Body of pancreas (tissue), 4 donors: Measurements from ENCODE around the gene MBD2. TPM values are rescaled to one million over a fixed set of nuclear protein-coding genes. Genes with fewer than 3 reads are reported as not detected.

Source experiments
- ATAC-seq: fragments of 150-250 bp; one replicate; pipeline ENCODE4 v1.9.1; 2016
- DNase-seq, 4 donors: peaks; one replicate each; pipeline ENCODE4 v3.0.0-alpha.2; 2019
- H3K27ac ChIP-seq, 4 donors: fragments of 200-600 bp; sonication (generic); 1 replicate in 3 of 4; 2 replicates in 1 of 4; pipeline versions ENCODE4 v1.5.1 to v1.6.1; 2016 to 2019; ENCODE audit warnings: mild to moderate bottlenecking in 1 of 4, mixed read lengths in 1 of 4, moderate library complexity in 1 of 4
- H3K27me3 ChIP-seq, 2 donors: fragments of 200-600 bp; sonication (generic); one replicate each; pipeline ENCODE4 v1.6.0; 2016; ENCODE audit warnings: mild to moderate bottlenecking in 1 of 2
- H3K36me3 ChIP-seq, 2 donors: fragments of 200-600 bp; sonication (generic); replicated peaks in 1 of 2; 2 replicates each; pipeline ENCODE4 v1.5.1; 2016; ENCODE audit warnings: low read depth in 2 of 2; ENCODE audit not compliant: insufficient read depth in 1 of 2
- H3K4me1 ChIP-seq: fragments of 200-600 bp; sonication (generic); one replicate; pipeline ENCODE4 v1.6.0; 2016
- H3K4me3 ChIP-seq, 2 donors: fragments of 200-600 bp; sonication (generic); 1 replicate in 1 of 2; 2 replicates in 1 of 2; pipeline ENCODE4 v1.5.1; 2016 to 2019
- H3K9me3 ChIP-seq, 3 donors: fragments of 200-600 bp; sonication (generic); 1 replicate in 2 of 3; 2 replicates in 1 of 3; pipeline ENCODE4 v1.5.1; 2016
- CTCF ChIP-seq, 7 experiments: fragments of 450-650 bp in 4 of 7; fragments of 200-600 bp in 3 of 7; sonication (generic) in 3 of 7; IDR thresholded peaks; one replicate each; pipeline ENCODE4 v1.5.1; 2016 to 2019; ENCODE audit warnings: antibody characterized with exemption in 7 of 7
- POLR2A ChIP-seq, 3 donors: fragments of 450-650 bp; IDR thresholded peaks; one replicate each; pipeline ENCODE4 v1.6.1; 2016; ENCODE audit warnings: antibody characterized with exemption in 3 of 3, mild to moderate bottlenecking in 2 of 3
- whole genome bisulfite sequencing, 2 donors: methylation state at CpG; one replicate each; pipeline ENCODE4 v1.1.5; 2017; 5-methylcytosine and 5-hydroxymethylcytosine counted together
- intact Hi-C: fragments of 100-400 bp; cut with DNase I; formaldehyde crosslinking; loops from one replicate; pipeline ENCODE4 v1.15.1; 2023
- total RNA-seq, 2 donors: library from RNA; depleted of rRNA; stranded (reverse); fragments of >200 nt; gene quantifications; one replicate each; pipeline ENCODE4 v1.1.0, GENCODE V29; 2016

The MBD2 gene
- total RNA-seq, 2 donors from 2014 or later, result 26.4 to 29.1 TPM

GRCh38 chr18:54255141-54255540 is 30.7 kb upstream of the MBD2 start:
- WGBS, 2 donors, result 40 to 45% methylated on average over 1 of the region's 1 CpG
- peak overlapping the region in 3 of 4 donors; percentile 65 to 79 (median 69) for H3K27ac ChIP-seq
- H3K36me3 ChIP-seq, result no peaks in the 10 kb centered on the region
- H3K27me3 ChIP-seq, result no peaks in the 10 kb centered on the region
- H3K4me1 ChIP-seq, result peaks cover 41% of the 10 kb centered on the region
- TF ChIP-seq CTCF (IDR thresholded peaks at IDR 0.05), result no peak
- no peak for TF ChIP-seq POLR2A (IDR thresholded peaks at IDR 0.05)
- no peak overlapping the region for H3K4me3 ChIP-seq
- intact Hi-C loops, result no loop called here
- no peaks in the 10 kb centered on the region for H3K9me3 ChIP-seq
- DNase-seq (no peak), ATAC-seq (no peak)

GRCh38 chr18:54254265-54254758 is 29.8 kb upstream of the MBD2 start:
- TF ChIP-seq CTCF (IDR thresholded peaks at IDR 0.05) (no peak), POLR2A (IDR thresholded peaks at IDR 0.05) (peak in 2 of 3 donors; percentile 32 to 47)
- Histone ChIP-seq H3K27ac (peak overlapping the region; percentile 37 to 79 (median 67)), H3K9me3 (no peaks in the 10 kb centered on the region), H3K4me1 (peaks cover 41% of the 10 kb centered on the region), H3K4me3 (no peak overlapping the region), H3K36me3 (no peaks in the 10 kb centered on the region), H3K27me3 (no peaks in the 10 kb centered on the region)
- intact Hi-C loops, result no loop called here
- peak; percentile 84 for ATAC-seq
- DNase-seq, result peak; percentile 46 to 67 (median 56)
- WGBS, 2 donors, result 18 to 22% methylated on average over 10 of the region's 10 CpGs

GRCh38 chr18:54251606-54252390 is 27.3 kb upstream of the MBD2 start:
- WGBS, 2 donors, result 54 to 70% methylated on average over 4 of the region's 4 CpGs
- intact Hi-C loops, result no loop called here
- no peaks in the 10 kb centered on the region for H3K27me3 ChIP-seq
- H3K4me1 ChIP-seq, result peaks cover 42% of the 10 kb centered on the region
- no peaks in the 10 kb centered on the region for H3K36me3 ChIP-seq
- DNase-seq, result no peak
- no peak for ATAC-seq
- no peak overlapping the region for H3K4me3 ChIP-seq
- TF ChIP-seq CTCF (IDR thresholded peaks at IDR 0.05), result no peak
- TF ChIP-seq POLR2A (IDR thresholded peaks at IDR 0.05), result no peak
- no peak overlapping the region for H3K27ac ChIP-seq
- no peaks in the 10 kb centered on the region for H3K9me3 ChIP-seq

- no peak overlapping the region for H3K4me3 ChIP-seq
- no peaks in the 10 kb centered on the region for H3K27me3 ChIP-seq
- TF ChIP-seq POLR2A (IDR thresholded peaks at IDR 0.05) (no peak), CTCF (IDR thresholded peaks at IDR 0.05) (no peak)
- 79 to 82% methylated on average over 2 of the region's 2 CpGs for WGBS, 2 donors
- no peaks in the 10 kb centered on the region for H3K9me3 ChIP-seq
- peaks cover 40% of the 10 kb centered on the region for H3K4me1 ChIP-seq
- intact Hi-C loops, result no loop called here
- DNase-seq (no peak), ATAC-seq (no peak)
- peak overlapping the region in 1 of 4 donors; percentile 4 for H3K27ac ChIP-seq
- no peaks in the 10 kb centered on the region for H3K36me3 ChIP-seq
Measured at GRCh38 chr18:54250846-54251261, 26.4 kb upstream of the MBD2 start.
